SK-N-SH (cell line): ENCODE results near the gene PPP1R12C. TPM values are rescaled to one million over a fixed set of nuclear protein-coding genes. Genes with fewer than 3 reads are reported as not detected.
A peak's percentile ranks its signal among the peaks of the same experiment; 100 is the strongest.

ENCODE experiments used
- CTCF ChIA-PET: fragments of 300-600, 350-600 bp; formaldehyde crosslinking; extraction: SDS; loops from one replicate; lab custom pipeline; 2021; lab: Yijun Ruan, JAX
- POLR2A ChIA-PET: fragments of 350-600 bp; sonication (Branson Sonifier 250); formaldehyde crosslinking; extraction: SDS; loops from one replicate; lab custom pipeline; 2020; ENCODE audit warnings: antibody characterized with exemption, inconsistent platforms; lab: Yijun Ruan, JAX
- DNase-seq: peaks from one replicate; pipeline ENCODE4 v3.0.0; 2012
- H2AFZ ChIP-seq: fragments of 200-600 bp; sonication (generic); 2 replicates; pipeline ENCODE4 v1.8.1; 2016; ENCODE audit warnings: antibody characterized with exemption, mild to moderate bottlenecking, low read depth
- H3F3A ChIP-seq: fragments of 200-600 bp; sonication (generic); replicated peaks from 2 replicates; pipeline ENCODE3; 2016; ENCODE audit warnings: antibody characterized with exemption, mild to moderate bottlenecking; ENCODE audit not compliant: insufficient read depth
- H3K27ac ChIP-seq, 2 experiments: fragments of 200-500 bp in 1 of 2; fragments of 200-600 bp in 1 of 2; sonication (Bioruptor generic) in 1 of 2; sonication (generic), shearing (Covaris generic) in 1 of 2; 2 replicates each; pipeline versions ENCODE4 v1.5.1 to v1.6.1; 2014 to 2016; ENCODE audit warnings: low read depth in 2 of 2, inconsistent platforms in 1 of 2, low read length in 1 of 2, mild to moderate bottlenecking in 1 of 2, mixed read lengths in 1 of 2
- H3K27me3 ChIP-seq: fragments of 200-600 bp; sonication (generic), shearing (Covaris generic); 2 replicates; pipeline ENCODE4 v1.6.1; 2016; ENCODE audit warnings: mixed run types; ENCODE audit not compliant: insufficient read depth
- H3K36me3 ChIP-seq, 2 experiments: fragments of 200-500 bp in 1 of 2; fragments of 200-600 bp in 1 of 2; sonication (Bioruptor generic) in 1 of 2; sonication (generic) in 1 of 2; replicated peaks in 1 of 2; 2 replicates each; pipeline versions ENCODE3 to v1.5.1; 2014 to 2016; ENCODE audit warnings: low read length in 1 of 2, mild to moderate bottlenecking in 1 of 2; ENCODE audit not compliant: insufficient read depth in 2 of 2, control insufficient read depth in 1 of 2
- H3K4me1 ChIP-seq, 2 experiments: fragments of 200-500 bp in 1 of 2; fragments of 200-600 bp in 1 of 2; sonication (Bioruptor generic) in 1 of 2; sonication (generic), shearing (Covaris generic) in 1 of 2; 2 replicates each; pipeline versions ENCODE4 v1.5.1 to v1.6.1; 2014 to 2016; ENCODE audit warnings: low read depth in 1 of 2, low read length in 1 of 2, mixed run types in 1 of 2; ENCODE audit not compliant: insufficient read depth in 2 of 2, control insufficient read depth in 1 of 2
- H3K4me2 ChIP-seq: fragments of 200-600 bp; sonication (generic), shearing (Covaris generic); 2 replicates; pipeline ENCODE4 v1.6.1; 2017; ENCODE audit warnings: mixed run types
- H3K4me3 ChIP-seq, 2 experiments: fragments of 200-500 bp in 1 of 2; fragments of 200-600 bp in 1 of 2; sonication (Bioruptor generic) in 1 of 2; sonication (generic), shearing (Covaris generic) in 1 of 2; 2 replicates each; pipeline versions ENCODE4 v1.5.1 to v1.8.1; 2014 to 2016; ENCODE audit warnings: low read depth in 2 of 2, inconsistent platforms in 1 of 2, low read length in 1 of 2, mild to moderate bottlenecking in 1 of 2, mixed read lengths in 1 of 2, moderate library complexity in 1 of 2
- H3K79me2 ChIP-seq: fragments of 200-600 bp; sonication (generic); 2 replicates; pipeline ENCODE4 v1.8.1; 2017; ENCODE audit warnings: mild to moderate bottlenecking; ENCODE audit not compliant: insufficient read depth
- H3K9ac ChIP-seq: fragments of 200-600 bp; sonication (generic); 2 replicates; pipeline ENCODE4 v1.6.1; 2017; ENCODE audit warnings: mixed run types
- H3K9me2 ChIP-seq: fragments of 200-600 bp; sonication (generic); 2 replicates; pipeline ENCODE4 v1.6.1; 2017; ENCODE audit warnings: mixed run types
- H3K9me3 ChIP-seq: fragments of 200-600 bp; sonication (generic); 2 replicates; pipeline ENCODE4 v1.6.1; 2017; ENCODE audit warnings: mixed run types, mild to moderate bottlenecking, moderate library complexity
- H4K20me1 ChIP-seq: fragments of 200-600 bp; sonication (generic); 2 replicates; pipeline ENCODE4 v1.6.1; 2017; ENCODE audit warnings: mild to moderate bottlenecking, mixed run types; ENCODE audit not compliant: insufficient read depth
- CHD2 ChIP-seq: fragments of 150-350 bp; IDR thresholded peaks from 2 replicates; pipeline ENCODE4 v1.6.1; 2018; ENCODE audit warnings: low read length; ENCODE audit not compliant: partially characterized antibody
- EP300 ChIP-seq, 2 experiments: IDR thresholded peaks; 2 replicates each; pipeline versions ENCODE4 v1.4.0 to v1.6.1; 2012; ENCODE audit warnings: borderline replicate concordance in 1 of 2, low read depth in 1 of 2, low read length in 1 of 2
- EZH2phosphoT487 ChIP-seq: fragments of 200-600 bp; sonication (generic); IDR thresholded peaks from 2 replicates; pipeline ENCODE4 v1.6.1; 2017; ENCODE audit warnings: low read depth, mixed run types, mild to moderate bottlenecking, antibody characterized with exemption, moderate library complexity, borderline replicate concordance
- FOSL2 ChIP-seq: IDR thresholded peaks from 2 replicates; pipeline ENCODE4 v1.4.0; 2012; ENCODE audit warnings: low read depth, mild to moderate bottlenecking, moderate library complexity, borderline replicate concordance
- FOXJ3 ChIP-seq: sonication (generic); formaldehyde crosslinking; IDR thresholded peaks from 2 replicates; pipeline ENCODE4 v1.5.1; 2020; ENCODE audit warnings: mild to moderate bottlenecking, missing genetic modification reagents
- GABPA ChIP-seq: IDR thresholded peaks from 2 replicates; pipeline ENCODE4 v1.4.0; 2012; ENCODE audit warnings: low read depth, mild to moderate bottlenecking
- GATA2 ChIP-seq: sonication (generic); formaldehyde crosslinking; IDR thresholded peaks from 2 replicates; pipeline ENCODE4 v1.5.0; 2020; ENCODE audit warnings: mild to moderate bottlenecking, missing genetic modification reagents
- JUND ChIP-seq: IDR thresholded peaks from 2 replicates; pipeline ENCODE4 v1.4.0; 2012
- MAX ChIP-seq: IDR thresholded peaks from 2 replicates; pipeline ENCODE4 v1.4.0; 2012; ENCODE audit warnings: low read depth
- MEF2A ChIP-seq: IDR thresholded peaks from 2 replicates; pipeline ENCODE4 v1.4.0; 2012; ENCODE audit warnings: low read depth, borderline replicate concordance
- MXI1 ChIP-seq: IDR thresholded peaks from 2 replicates; pipeline ENCODE4 v1.6.1; 2012; ENCODE audit warnings: mild to moderate bottlenecking, low read depth, low read length, improper control_type of control experiment
- NRF1 ChIP-seq: IDR thresholded peaks from 2 replicates; pipeline ENCODE4 v1.6.1; 2012; ENCODE audit warnings: low read depth, mild to moderate bottlenecking, low read length
- POLR2AphosphoS5 ChIP-seq: IDR thresholded peaks from 2 replicates; pipeline ENCODE4 v1.6.1; 2012; ENCODE audit warnings: low read depth, low read length
- RAD21 ChIP-seq: IDR thresholded peaks from 2 replicates; pipeline ENCODE4 v1.6.1; 2012; ENCODE audit warnings: mild to moderate bottlenecking, low read length
- RCOR1 ChIP-seq: fragments of 150-350 bp; IDR thresholded peaks from 2 replicates; pipeline ENCODE4 v1.6.1; 2017; ENCODE audit warnings: antibody characterized with exemption, low read length
- REST ChIP-seq: IDR thresholded peaks from 2 replicates; pipeline ENCODE4 v1.6.1; 2012; ENCODE audit warnings: mild to moderate bottlenecking, low read depth, low read length, moderate library complexity
- RFX5 ChIP-seq: IDR thresholded peaks from 2 replicates; pipeline ENCODE4 v1.6.1; 2012; ENCODE audit warnings: mild to moderate bottlenecking, improper control_type of control experiment, low read length
- RXRA ChIP-seq: IDR thresholded peaks from 2 replicates; pipeline ENCODE4 v1.4.0; 2012; ENCODE audit warnings: low read depth, mild to moderate bottlenecking, borderline replicate concordance
- SIN3A ChIP-seq: IDR thresholded peaks from 2 replicates; pipeline ENCODE4 v1.6.1; 2012; ENCODE audit warnings: low read depth, mild to moderate bottlenecking, low read length, moderate library complexity, borderline replicate concordance
- SMC3 ChIP-seq: IDR thresholded peaks from 2 replicates; pipeline ENCODE4 v1.6.1; 2012; ENCODE audit warnings: low read depth, low read length, improper control_type of control experiment
- TAF1 ChIP-seq: IDR thresholded peaks from 2 replicates; pipeline ENCODE4 v1.6.1; 2012; ENCODE audit warnings: low read depth, mild to moderate bottlenecking, low read length, moderate library complexity, borderline replicate concordance
- TCF12 ChIP-seq: IDR thresholded peaks from 2 replicates; pipeline ENCODE4 v1.4.0; 2012
- TEAD4 ChIP-seq: IDR thresholded peaks from 2 replicates; pipeline ENCODE4 v1.4.0; 2012; ENCODE audit warnings: mild to moderate bottlenecking, borderline replicate concordance; ENCODE audit not compliant: insufficient read depth
- ZBTB33 ChIP-seq: IDR thresholded peaks from 2 replicates; pipeline ENCODE4 v1.4.0; 2012; ENCODE audit warnings: low read depth, borderline replicate concordance
- WGBS: methylation state at CpG from one replicate; pipeline ENCODE4 v1.1.6; 2017; ENCODE audit warnings: low lambda C conversion rate; 5-methylcytosine and 5-hydroxymethylcytosine counted together
- polyA plus RNA-seq, 3 experiments: library from polyadenylated mRNA; depleted of rRNA; stranded (reverse); fragments of >200 nt; gene quantifications; 2 replicates each; pipeline ENCODE4 v1.2.3, GENCODE V29; 2012
- TF ChIP-seq, protein P1 (sequence below): fragments of 150-350 bp; IDR thresholded peaks from 2 replicates; pipeline ENCODE4 v1.6.1; 2016; ENCODE audit warnings: mild to moderate bottlenecking, low read depth, low read length
- TF ChIP-seq, protein P2 (sequence below): IDR thresholded peaks from 2 replicates; pipeline ENCODE4; 2012

PPP1R12C gene
- polyA plus RNA-seq, 1 of the 3 experiments (the other 2 are of a cell fraction): 83.9 TPM

- POLR2A ChIA-PET: no interaction called here
- Histone ChIP-seq H3K36me3 (no peaks in the 10 kb centered on the region), H3K79me2 (no peaks in the 10 kb centered on the region), H3K9me2 (no peaks in the 10 kb centered on the region), H3F3A (peaks cover 3% of the 10 kb centered on the region), H3K27me3 (0 out of 2 replicates have a peak, but pooled peaks cover under 1% of the 10 kb centered on the region), H3K27ac (peak overlapping the region in 1 of 2 experiments; percentile 39; a peak in 1 of 4 replicates), H3K4me1 (peaks cover 0 to 5% of the 10 kb centered on the region in 2 experiments; a peak in 1 of 4 replicates), H3K9me3 (no peaks in the 10 kb centered on the region), H3K4me2 (peak overlapping the region; percentile 38; the same call in 1 of the 2 replicates), H3K9ac (no peak overlapping the region), H3K4me3 (no peak overlapping the region), H4K20me1 (no peaks in the 10 kb centered on the region), H2AFZ (no peak overlapping the region)
- WGBS: 9% methylated on average over 6 of the region's 8 CpGs
- CTCF ChIA-PET: interaction anchor here (1.4 kb wide), 1 partner anchor 433 kb away, joined by 3 read pairs; no protein-coding TSS in a partner anchor
- DNase-seq: no peak
- no peak for TF ChIP-seq FOXJ3
- no peak for TF ChIP-seq MEF2A
- no peak for TF ChIP-seq CHD2
- no peak; the same call in 1 of the 2 replicates for TF ChIP-seq JUND
- no peak for TF ChIP-seq MAX
- no peak for TF ChIP-seq RCOR1
- no peak for TF ChIP-seq EZH2phosphoT487
- TF ChIP-seq TEAD4: 0 out of 2 replicates have a peak, but pooled peaks have one; percentile 62
- no peak; the same call in 1 of the 2 replicates for TF ChIP-seq RXRA
- TF ChIP-seq SIN3A: 0 out of 2 replicates have a peak, but pooled peaks have one; percentile 22
- TF ChIP-seq MXI1: no peak
- TF ChIP-seq ZBTB33: no peak
- TF ChIP-seq TCF12: peak; percentile 62
- TF ChIP-seq FOSL2: peak; percentile 81
- TF ChIP-seq NRF1: no peak
- TF ChIP-seq POLR2AphosphoS5: 0 out of 2 replicates have a peak, but pooled peaks have one; percentile 43
- TF ChIP-seq SMC3: no peak
- TF ChIP-seq, protein P1, sequence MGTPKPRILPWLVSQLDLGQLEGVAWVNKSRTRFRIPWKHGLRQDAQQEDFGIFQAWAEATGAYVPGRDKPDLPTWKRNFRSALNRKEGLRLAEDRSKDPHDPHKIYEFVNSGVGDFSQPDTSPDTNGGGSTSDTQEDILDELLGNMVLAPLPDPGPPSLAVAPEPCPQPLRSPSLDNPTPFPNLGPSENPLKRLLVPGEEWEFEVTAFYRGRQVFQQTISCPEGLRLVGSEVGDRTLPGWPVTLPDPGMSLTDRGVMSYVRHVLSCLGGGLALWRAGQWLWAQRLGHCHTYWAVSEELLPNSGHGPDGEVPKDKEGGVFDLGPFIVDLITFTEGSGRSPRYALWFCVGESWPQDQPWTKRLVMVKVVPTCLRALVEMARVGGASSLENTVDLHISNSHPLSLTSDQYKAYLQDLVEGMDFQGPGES: no peak
- TF ChIP-seq, protein P2, sequence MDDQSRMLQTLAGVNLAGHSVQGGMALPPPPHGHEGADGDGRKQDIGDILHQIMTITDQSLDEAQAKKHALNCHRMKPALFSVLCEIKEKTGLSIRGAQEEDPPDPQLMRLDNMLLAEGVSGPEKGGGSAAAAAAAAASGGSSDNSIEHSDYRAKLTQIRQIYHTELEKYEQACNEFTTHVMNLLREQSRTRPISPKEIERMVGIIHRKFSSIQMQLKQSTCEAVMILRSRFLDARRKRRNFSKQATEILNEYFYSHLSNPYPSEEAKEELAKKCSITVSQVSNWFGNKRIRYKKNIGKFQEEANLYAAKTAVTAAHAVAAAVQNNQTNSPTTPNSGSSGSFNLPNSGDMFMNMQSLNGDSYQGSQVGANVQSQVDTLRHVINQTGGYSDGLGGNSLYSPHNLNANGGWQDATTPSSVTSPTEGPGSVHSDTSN: peak; percentile 96
- TF ChIP-seq GABPA: no peak
- no peak for TF ChIP-seq TAF1
- TF ChIP-seq RFX5: no peak
- TF ChIP-seq RAD21: no peak
- TF ChIP-seq EP300 (IDR thresholded peaks at IDR 0.05; ENCODE audit: borderline replicate concordance in 1 of 2, low read depth in 1 of 2, low read length in 1 of 2): peak in 1 of 2 experiments; percentile 46; a peak in 1 of 4 replicates
- no peak for TF ChIP-seq GATA2 (CRISPR knock-in tag)
- peak; percentile 40; the same call in 1 of the 2 replicates for TF ChIP-seq REST
Measured at GRCh38 chr19:55071129-55071502, 46.3 kb downstream of the PPP1R12C start.
